Body of pancreas (tissue), 4 donors: ENCODE data around the gene INPP5K. TPM values are rescaled to one million over a fixed set of nuclear protein-coding genes. Genes with fewer than 3 reads are reported as not detected.

Experiments
- ATAC-seq: fragments of 150-250 bp; one replicate; pipeline ENCODE4 v1.9.1; 2016
- DNase-seq, 4 donors: peaks; one replicate each; pipeline ENCODE4 v3.0.0-alpha.2; 2019
- H3K27ac ChIP-seq, 4 donors: fragments of 200-600 bp; sonication (generic); 1 replicate in 3 of 4; 2 replicates in 1 of 4; pipeline versions ENCODE4 v1.5.1 to v1.6.1; 2016 to 2019; ENCODE audit warnings: mild to moderate bottlenecking in 1 of 4, mixed read lengths in 1 of 4, moderate library complexity in 1 of 4
- H3K27me3 ChIP-seq, 2 donors: fragments of 200-600 bp; sonication (generic); one replicate each; pipeline ENCODE4 v1.6.0; 2016; ENCODE audit warnings: mild to moderate bottlenecking in 1 of 2
- H3K36me3 ChIP-seq, 2 donors: fragments of 200-600 bp; sonication (generic); replicated peaks in 1 of 2; 2 replicates each; pipeline ENCODE4 v1.5.1; 2016; ENCODE audit warnings: low read depth in 2 of 2; ENCODE audit not compliant: insufficient read depth in 1 of 2
- H3K4me1 ChIP-seq: fragments of 200-600 bp; sonication (generic); one replicate; pipeline ENCODE4 v1.6.0; 2016
- H3K4me3 ChIP-seq, 2 donors: fragments of 200-600 bp; sonication (generic); 1 replicate in 1 of 2; 2 replicates in 1 of 2; pipeline ENCODE4 v1.5.1; 2016 to 2019
- H3K9me3 ChIP-seq, 3 donors: fragments of 200-600 bp; sonication (generic); 1 replicate in 2 of 3; 2 replicates in 1 of 3; pipeline ENCODE4 v1.5.1; 2016
- CTCF ChIP-seq, 7 experiments: fragments of 450-650 bp in 4 of 7; fragments of 200-600 bp in 3 of 7; sonication (generic) in 3 of 7; IDR thresholded peaks; one replicate each; pipeline ENCODE4 v1.5.1; 2016 to 2019; ENCODE audit warnings: antibody characterized with exemption in 7 of 7
- POLR2A ChIP-seq, 3 donors: fragments of 450-650 bp; IDR thresholded peaks; one replicate each; pipeline ENCODE4 v1.6.1; 2016; ENCODE audit warnings: antibody characterized with exemption in 3 of 3, mild to moderate bottlenecking in 2 of 3
- WGBS, 2 donors: methylation state at CpG; one replicate each; pipeline ENCODE4 v1.1.5; 2017; 5-methylcytosine and 5-hydroxymethylcytosine counted together
- intact Hi-C: fragments of 100-400 bp; cut with DNase I; formaldehyde crosslinking; loops from one replicate; pipeline ENCODE4 v1.15.1; 2023
- total RNA-seq, 2 donors: library from RNA; depleted of rRNA; stranded (reverse); fragments of >200 nt; gene quantifications; one replicate each; pipeline ENCODE4 v1.1.0, GENCODE V29; 2016

Gene INPP5K
- total RNA-seq, 2 donors from 2014 or later: 26.4 to 34.2 TPM

GRCh38 chr17:1561420-1562175, 45.2 kb upstream of the INPP5K start:
- intact Hi-C loops: no loop called here
- no peaks in the 10 kb centered on the region for H3K36me3 ChIP-seq
- H3K4me3 ChIP-seq: peak overlapping the region; percentile 70 to 74
- H3K27me3 ChIP-seq: no peaks in the 10 kb centered on the region
- no peaks in the 10 kb centered on the region for H3K9me3 ChIP-seq
- TF ChIP-seq CTCF (IDR thresholded peaks at IDR 0.05) (peak in 5 of 7 experiments; percentile 8 to 38 (median 23)), POLR2A (IDR thresholded peaks at IDR 0.05) (no peak)
- DNase-seq: peak; percentile 32 to 39 (median 34)
- H3K27ac ChIP-seq: peak overlapping the region; percentile 85 to 94 (median 90)
- 4 to 5% methylated on average over 29 to 47 of the region's 47 CpGs for WGBS, 2 donors
- H3K4me1 ChIP-seq: peaks cover 35% of the 10 kb centered on the region
- ATAC-seq: peak; percentile 39

GRCh38 chr17:1560858-1561355, 44.5 kb upstream of the INPP5K start:
- ATAC-seq: no peak
- no peak for DNase-seq
- intact Hi-C loops: no loop called here
- Histone ChIP-seq H3K4me1 (peaks cover 35% of the 10 kb centered on the region), H3K9me3 (no peaks in the 10 kb centered on the region), H3K27me3 (no peaks in the 10 kb centered on the region), H3K27ac (no peak overlapping the region), H3K4me3 (no peak overlapping the region), H3K36me3 (peaks cover 0 to 2% of the 10 kb centered on the region in 2 donors)
- 55 to 59% methylated on average over 7 of the region's 7 CpGs for WGBS, 2 donors
- no peak for TF ChIP-seq POLR2A (IDR thresholded peaks at IDR 0.05)
- TF ChIP-seq CTCF (IDR thresholded peaks at IDR 0.05): no peak

GRCh38 chr17:1560101-1560857, 43.9 kb upstream of the INPP5K start:
- Histone ChIP-seq H3K4me3 (no peak overlapping the region), H3K27ac (no peak overlapping the region), H3K9me3 (no peaks in the 10 kb centered on the region), H3K36me3 (peaks cover 0 to 2% of the 10 kb centered on the region in 2 donors), H3K27me3 (no peaks in the 10 kb centered on the region), H3K4me1 (peaks cover 39% of the 10 kb centered on the region)
- DNase-seq: no peak
- intact Hi-C loops: no loop called here
- TF ChIP-seq CTCF (IDR thresholded peaks at IDR 0.05): no peak
- TF ChIP-seq POLR2A (IDR thresholded peaks at IDR 0.05): no peak
- WGBS, 2 donors: 64 to 72% methylated on average over 20 to 22 of the region's 22 CpGs
- no peak for ATAC-seq

- H3K27ac ChIP-seq: no peak overlapping the region
- H3K4me1 ChIP-seq: peaks cover 46% of the 10 kb centered on the region
- intact Hi-C loops: no loop called here
- ATAC-seq (no peak), DNase-seq (no peak)
- no peak for TF ChIP-seq CTCF (IDR thresholded peaks at IDR 0.05)
- TF ChIP-seq POLR2A (IDR thresholded peaks at IDR 0.05): no peak
- H3K36me3 ChIP-seq: peaks cover 0 to 2% of the 10 kb centered on the region in 2 donors
- H3K4me3 ChIP-seq: no peak overlapping the region
- H3K27me3 ChIP-seq: no peaks in the 10 kb centered on the region
- H3K9me3 ChIP-seq: no peaks in the 10 kb centered on the region
- WGBS, 2 donors: 83 to 86% methylated on average over 10 of the region's 10 CpGs
Measured at GRCh38 chr17:1559047-1560043, 42.9 kb upstream of the INPP5K start.
